Measurements from ENCODE around the gene ATP5PO. TPM values are rescaled to one million over a fixed set of nuclear protein-coding genes. Genes with fewer than 3 reads are reported as not detected.

ATP5PO gene
- polyA plus RNA-seq, 1 donor (not counting 4 experiments of a cell fraction or from before 2014, with no cell fraction given) = 359 TPM

DNA sequence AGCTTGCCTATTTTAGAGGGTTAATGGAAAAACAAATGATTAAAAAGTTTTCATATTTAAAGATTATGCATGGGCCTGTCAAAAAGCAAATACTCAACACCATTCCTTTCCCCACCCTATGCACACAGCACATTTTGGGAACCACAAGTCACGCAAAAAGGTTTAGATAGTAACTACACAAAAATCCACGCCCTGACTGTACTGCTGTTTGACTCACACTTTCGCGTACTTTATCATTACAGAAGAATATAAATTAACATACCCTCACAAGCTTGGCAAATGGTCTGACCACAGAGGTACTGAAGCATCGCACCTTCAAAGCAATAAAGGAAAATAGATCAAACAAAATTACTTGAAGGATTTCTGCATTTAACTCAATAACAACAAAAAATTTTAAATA lies 1.4 kb downstream of the ATP5PO start:
- TF ChIP-seq, protein P1, sequence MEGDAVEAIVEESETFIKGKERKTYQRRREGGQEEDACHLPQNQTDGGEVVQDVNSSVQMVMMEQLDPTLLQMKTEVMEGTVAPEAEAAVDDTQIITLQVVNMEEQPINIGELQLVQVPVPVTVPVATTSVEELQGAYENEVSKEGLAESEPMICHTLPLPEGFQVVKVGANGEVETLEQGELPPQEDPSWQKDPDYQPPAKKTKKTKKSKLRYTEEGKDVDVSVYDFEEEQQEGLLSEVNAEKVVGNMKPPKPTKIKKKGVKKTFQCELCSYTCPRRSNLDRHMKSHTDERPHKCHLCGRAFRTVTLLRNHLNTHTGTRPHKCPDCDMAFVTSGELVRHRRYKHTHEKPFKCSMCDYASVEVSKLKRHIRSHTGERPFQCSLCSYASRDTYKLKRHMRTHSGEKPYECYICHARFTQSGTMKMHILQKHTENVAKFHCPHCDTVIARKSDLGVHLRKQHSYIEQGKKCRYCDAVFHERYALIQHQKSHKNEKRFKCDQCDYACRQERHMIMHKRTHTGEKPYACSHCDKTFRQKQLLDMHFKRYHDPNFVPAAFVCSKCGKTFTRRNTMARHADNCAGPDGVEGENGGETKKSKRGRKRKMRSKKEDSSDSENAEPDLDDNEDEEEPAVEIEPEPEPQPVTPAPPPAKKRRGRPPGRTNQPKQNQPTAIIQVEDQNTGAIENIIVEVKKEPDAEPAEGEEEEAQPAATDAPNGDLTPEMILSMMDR (optimal IDR thresholded peaks at IDR 0.05 in 1 of 3, IDR thresholded peaks at IDR 0.05 in 1 of 3, conservative IDR thresholded peaks at IDR 0.05 in 1 of 3; ENCODE audit: extremely low read depth in 1 of 3, insufficient read depth in 2 of 3, low read length in 3 of 3) = no peak
- no peak for TF ChIP-seq EZH2 (IDR thresholded peaks at IDR 0.05; ENCODE audit: low read length)
- DNase-seq (ENCODE audit: low read depth, low spot score) (no peak), FAIRE-seq (no peak)
- H3K4me2 ChIP-seq (ENCODE audit: control insufficient read depth, extremely low read depth, insufficient read depth, low read depth, low read length) = peak overlapping the region; percentile 84
- peak overlapping the region in 2 of 3 experiments; percentile 15 to 98 for H3K4me3 ChIP-seq (ENCODE audit: control insufficient read depth in 2 of 3, extremely low read depth in 1 of 3, insufficient read depth in 2 of 3, low read depth in 1 of 3, low read length in 3 of 3)
- peak overlapping the region; percentile 91 for H3K27ac ChIP-seq (ENCODE audit: control insufficient read depth, insufficient read depth, low read length)
- H3K4me1 ChIP-seq (ENCODE audit: control insufficient read depth, extremely low read depth, insufficient read depth, low read length) = peaks cover 14% of the 10 kb centered on the region
- no peaks in the 10 kb centered on the region for H3K27me3 ChIP-seq (ENCODE audit: control insufficient read depth, extremely low read depth, insufficient read depth, low read length)
- peak overlapping the region; percentile 98 for H3K9ac ChIP-seq (ENCODE audit: control insufficient read depth, extremely low read depth, insufficient read depth, low read length)
- peaks cover 6 to 25% of the 10 kb centered on the region in 2 experiments for H3K36me3 ChIP-seq (ENCODE audit: control insufficient read depth in 2 of 2, extremely low read depth in 1 of 2, insufficient read depth in 2 of 2, low read length in 2 of 2)
- H3K79me2 ChIP-seq (ENCODE audit: control insufficient read depth, insufficient read depth, low read length) = peaks cover 26% of the 10 kb centered on the region
- H3K9me3 ChIP-seq (ENCODE audit: control insufficient read depth, low read depth, low read length) = no peaks in the 10 kb centered on the region
- dilution Hi-C loops (cut with MboI; ENCODE audit: extremely low pct_ligation_motif_present, low sequenced_read_pairs) = no loop called here
- no peak overlapping the region for H2AFZ ChIP-seq (ENCODE audit: control insufficient read depth, low read length)
- no peaks in the 10 kb centered on the region for H3K9me1 ChIP-seq (ENCODE audit: control insufficient read depth, extremely low read depth, insufficient read depth, low read length)
- H4K20me1 ChIP-seq (ENCODE audit: control insufficient read depth, extremely low read depth, insufficient read depth, low read length) = no peaks in the 10 kb centered on the region

DNA sequence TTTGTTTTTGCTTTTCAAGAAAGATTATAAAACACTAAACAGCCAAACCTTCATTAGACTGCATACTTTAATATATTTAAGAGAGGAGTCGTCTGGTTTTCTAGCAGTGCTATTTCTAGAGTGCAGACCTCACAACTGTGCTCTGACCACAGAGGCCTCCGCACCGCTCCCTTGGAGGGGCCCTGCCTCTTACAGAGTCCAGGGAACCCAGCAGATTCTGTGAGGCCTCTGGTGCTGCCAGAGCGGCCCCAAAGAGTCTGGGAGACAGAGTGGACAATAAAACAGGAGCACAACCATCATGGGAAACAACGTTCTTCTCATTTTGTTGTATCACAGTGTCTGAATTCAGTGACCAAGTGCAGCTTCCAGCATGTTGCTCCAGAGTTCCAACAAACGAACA lies 5.8 kb downstream of the ATP5PO start:
- no peak for TF ChIP-seq EZH2 (IDR thresholded peaks at IDR 0.05; ENCODE audit: low read length)
- TF ChIP-seq, protein P1 (optimal IDR thresholded peaks at IDR 0.05 in 1 of 3, IDR thresholded peaks at IDR 0.05 in 1 of 3, conservative IDR thresholded peaks at IDR 0.05 in 1 of 3; ENCODE audit: extremely low read depth in 1 of 3, insufficient read depth in 2 of 3, low read length in 3 of 3) = no peak
- no peaks in the 10 kb centered on the region for H3K9me3 ChIP-seq (ENCODE audit: control insufficient read depth, low read depth, low read length)
- dilution Hi-C loops (cut with MboI; ENCODE audit: extremely low pct_ligation_motif_present, low sequenced_read_pairs) = no loop called here

More for the DNA sequence above, 5.8 kb downstream of the ATP5PO start:
- Histone ChIP-seq H3K4me1 (ENCODE audit: control insufficient read depth, extremely low read depth, insufficient read depth, low read length) (peaks cover 9% of the 10 kb centered on the region), H3K27me3 (ENCODE audit: control insufficient read depth, extremely low read depth, insufficient read depth, low read length) (no peaks in the 10 kb centered on the region), H3K4me3 (ENCODE audit: control insufficient read depth in 2 of 3, extremely low read depth in 1 of 3, insufficient read depth in 2 of 3, low read depth in 1 of 3, low read length in 3 of 3) (no peak overlapping the region), H3K4me2 (ENCODE audit: control insufficient read depth, extremely low read depth, insufficient read depth, low read depth, low read length) (no peak overlapping the region), H2AFZ (ENCODE audit: control insufficient read depth, low read length) (no peak overlapping the region), H3K9ac (ENCODE audit: control insufficient read depth, extremely low read depth, insufficient read depth, low read length) (no peak overlapping the region), H3K9me1 (ENCODE audit: control insufficient read depth, extremely low read depth, insufficient read depth, low read length) (no peaks in the 10 kb centered on the region), H3K79me2 (ENCODE audit: control insufficient read depth, insufficient read depth, low read length) (peaks cover 18% of the 10 kb centered on the region), H4K20me1 (ENCODE audit: control insufficient read depth, extremely low read depth, insufficient read depth, low read length) (no peaks in the 10 kb centered on the region), H3K27ac (ENCODE audit: control insufficient read depth, insufficient read depth, low read length) (no peak overlapping the region), H3K36me3 (ENCODE audit: control insufficient read depth in 2 of 2, extremely low read depth in 1 of 2, insufficient read depth in 2 of 2, low read length in 2 of 2) (peaks cover 25 to 52% of the 10 kb centered on the region in 2 experiments)
- DNase-seq (ENCODE audit: low read depth, low spot score) = no peak
- no peak for FAIRE-seq
